Neural cell (in vitro differentiated cells): Measurements from ENCODE around the gene ANKLE1. TPM values are rescaled to one million over a fixed set of nuclear protein-coding genes. Genes with fewer than 3 reads are reported as not detected.

ENCODE experiments used
- H2AFZ ChIP-seq: fragments of 200-600, 300-800 bp; sonication (generic), shearing (Covaris generic); 2 replicates; pipeline ENCODE4 v1.6.0; 2014; ENCODE audit warnings: low read depth, mild to moderate bottlenecking, antibody characterized with exemption, low read length, moderate library complexity
- H3F3A ChIP-seq: fragments of 200-600 bp; shearing (Covaris generic); 2 replicates; pipeline ENCODE4 v1.6.1; 2016; ENCODE audit warnings: mild to moderate bottlenecking, moderate library complexity, mixed read lengths, antibody characterized with exemption, low read length; ENCODE audit not compliant: insufficient read depth, poor library complexity, severe bottlenecking
- H3K27ac ChIP-seq: fragments of 200-600, 300-800 bp; sonication (generic), shearing (Covaris generic); 2 replicates; pipeline ENCODE4 v1.5.1; 2014; ENCODE audit warnings: mild to moderate bottlenecking, low read length, moderate library complexity
- H3K27me3 ChIP-seq: fragments of 300-800, 200-600 bp; sonication (generic), shearing (Covaris generic); 2 replicates; pipeline ENCODE4 v1.6.0; 2014; ENCODE audit warnings: mild to moderate bottlenecking, low read depth, low read length, moderate library complexity; ENCODE audit not compliant: insufficient read depth
- H3K36me3 ChIP-seq: fragments of 300-800, 200-600 bp; sonication (generic), shearing (Covaris generic); 2 replicates; pipeline ENCODE4 v1.5.1; 2014; ENCODE audit warnings: mild to moderate bottlenecking, antibody characterized with exemption, low read length, moderate library complexity; ENCODE audit not compliant: insufficient read depth
- H3K4me2 ChIP-seq: fragments of 300-800, 200-600 bp; sonication (generic), shearing (Covaris generic); 2 replicates; pipeline ENCODE4 v1.6.0; 2014; ENCODE audit warnings: mild to moderate bottlenecking, low read length
- H3K4me3 ChIP-seq: fragments of 300-800, 200-600 bp; sonication (generic), shearing (Covaris generic); 2 replicates; pipeline ENCODE4 v1.5.1; 2014; ENCODE audit warnings: mild to moderate bottlenecking, low read length, moderate library complexity
- H3K79me2 ChIP-seq: fragments of 200-600 bp; shearing (Covaris generic); replicated peaks from 2 replicates; pipeline ENCODE4 v1.6.0; 2014; ENCODE audit warnings: mild to moderate bottlenecking, low read length, moderate library complexity; ENCODE audit not compliant: insufficient read depth
- H3K9ac ChIP-seq: fragments of 300-800, 200-600 bp; sonication (generic), shearing (Covaris generic); 2 replicates; pipeline ENCODE4 v1.6.1; 2016; ENCODE audit warnings: mild to moderate bottlenecking, low read length, mixed read lengths
- H3K9me2 ChIP-seq: fragments of 200-600 bp; shearing (Covaris generic); 2 replicates; pipeline ENCODE4 v1.6.1; 2016; ENCODE audit warnings: mild to moderate bottlenecking, low read length, mixed read lengths; ENCODE audit not compliant: insufficient read depth
- H3K9me3 ChIP-seq: fragments of 200-600, 300-800 bp; sonication (generic), shearing (Covaris generic); 2 replicates; pipeline ENCODE4 v1.6.1; 2016; ENCODE audit warnings: mild to moderate bottlenecking, mixed run types, low read length, moderate library complexity, mixed read lengths
- H4K20me1 ChIP-seq: fragments of 200-600 bp; shearing (Covaris generic); 2 replicates; pipeline ENCODE4 v1.6.1; 2016; ENCODE audit warnings: mild to moderate bottlenecking, mixed run types; ENCODE audit not compliant: insufficient read depth
- EZH2 ChIP-seq: fragments of 200-600, 300-800 bp; shearing (Covaris generic), sonication (generic); IDR thresholded peaks from 2 replicates; pipeline ENCODE4 v1.6.1; 2014; ENCODE audit warnings: antibody characterized with exemption, low read length, borderline replicate concordance, mild to moderate bottlenecking; ENCODE audit not compliant: insufficient read depth, poor library complexity, severe bottlenecking
- MXI1 ChIP-seq: fragments of 450-650 bp; conservative IDR thresholded peaks from 2 replicates; pipeline ENCODE4 v1.6.1; 2014; ENCODE audit warnings: antibody characterized with exemption, mild to moderate bottlenecking; ENCODE audit not compliant: poor library complexity, severe bottlenecking
- POLR2AphosphoS5 ChIP-seq: IDR thresholded peaks from 2 replicates; pipeline ENCODE4 v1.6.1; 2012
- RAD21 ChIP-seq: fragments of 450-650 bp; conservative IDR thresholded peaks from 2 replicates; pipeline ENCODE4 v1.6.1; 2014; ENCODE audit warnings: antibody characterized with exemption, mild to moderate bottlenecking, moderate library complexity
- SMC3 ChIP-seq: fragments of 450-650 bp; conservative IDR thresholded peaks from 2 replicates; pipeline ENCODE4 v1.6.1; 2014; ENCODE audit warnings: antibody characterized with exemption, mild to moderate bottlenecking, moderate library complexity; ENCODE audit not compliant: poor library complexity
- TAF1 ChIP-seq: IDR thresholded peaks from 2 replicates; pipeline ENCODE4 v1.6.1; 2012; ENCODE audit warnings: low read depth
- polyA plus RNA-seq: library from polyadenylated mRNA; depleted of rRNA; stranded (reverse); fragments of >200 nt; gene quantifications from 2 replicates; pipeline ENCODE4 v1.2.3, GENCODE V29; 2014
- TF ChIP-seq, protein P1 (sequence below): fragments of 450-650 bp; IDR thresholded peaks from 2 replicates; pipeline ENCODE4 v1.5.1; 2014; ENCODE audit warnings: antibody characterized with exemption, mild to moderate bottlenecking, moderate library complexity; ENCODE audit not compliant: poor library complexity, severe bottlenecking
- TF ChIP-seq, protein P2 (sequence below): IDR thresholded peaks from 2 replicates; pipeline ENCODE4 v1.6.1; 2012; ENCODE audit warnings: borderline replicate concordance

Gene ANKLE1
- polyA plus RNA-seq, 1 donor from 2014 or later, result 9.3 TPM

DNA sequence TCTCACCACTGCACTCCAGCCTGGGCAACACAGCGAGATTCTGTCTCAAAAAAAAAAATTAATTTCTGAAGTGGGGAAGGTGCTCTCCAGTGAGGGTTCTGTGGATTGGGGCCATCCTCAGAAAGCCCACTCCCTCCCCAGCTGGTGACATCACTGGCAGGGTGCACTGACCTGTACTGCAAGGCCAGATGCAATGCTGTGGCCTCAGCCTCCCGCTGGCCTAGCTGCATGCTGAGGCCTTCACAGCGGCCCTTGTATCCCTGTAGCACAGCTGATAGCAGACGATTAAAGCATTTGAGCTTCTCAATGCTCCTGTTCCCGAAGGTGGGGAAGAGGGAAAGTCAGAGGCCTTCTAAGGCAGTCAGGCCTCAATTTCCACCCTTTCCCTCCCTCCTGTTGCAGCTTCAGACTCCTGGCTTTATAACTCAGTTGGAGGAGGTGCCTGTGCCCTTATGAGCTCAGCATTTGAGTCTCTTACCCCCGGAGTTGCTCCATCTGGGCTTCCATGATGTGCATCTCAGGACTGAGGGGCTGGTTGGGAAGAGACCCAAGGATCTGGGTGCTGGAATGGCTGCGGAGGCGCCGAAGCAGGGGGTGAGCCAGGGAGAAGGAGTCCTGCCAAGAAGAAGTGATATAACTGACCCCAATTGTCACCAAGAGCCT, 22.5 kb upstream of the ANKLE1 start:
- H3K36me3 ChIP-seq, result no peaks in the 10 kb centered on the region
- TF ChIP-seq RAD21 (no peak), EZH2 (no peak), SMC3 (no peak)
- no peak overlapping the region for H3K4me2 ChIP-seq

GRCh38 chr19:17259934-17260333, 21.8 kb upstream of the ANKLE1 start:
- H3K79me2 ChIP-seq, result no peaks in the 10 kb centered on the region
- TF ChIP-seq EZH2 (no peak), MXI1 (no peak)
- no peak overlapping the region for H3K9ac ChIP-seq
- peaks cover 8% of the 10 kb centered on the region for H3K9me3 ChIP-seq
- H3K4me2 ChIP-seq, result no peak overlapping the region
- H3K27me3 ChIP-seq, result no peaks in the 10 kb centered on the region
- H2AFZ ChIP-seq, result no peak overlapping the region
- no peaks in the 10 kb centered on the region for H3K36me3 ChIP-seq
- H3K4me3 ChIP-seq, result no peak overlapping the region
- H3K27ac ChIP-seq, result no peak overlapping the region
- H4K20me1 ChIP-seq, result no peaks in the 10 kb centered on the region
- no peaks in the 10 kb centered on the region for H3F3A ChIP-seq
- no peaks in the 10 kb centered on the region for H3K9me2 ChIP-seq

More for the DNA sequence above, 22.5 kb upstream of the ANKLE1 start:
- peaks cover 8% of the 10 kb centered on the region for H3K9me3 ChIP-seq
- no peak overlapping the region for H3K4me3 ChIP-seq
- H3K79me2 ChIP-seq, result no peaks in the 10 kb centered on the region
- no peaks in the 10 kb centered on the region for H3K9me2 ChIP-seq
- H3F3A ChIP-seq, result no peaks in the 10 kb centered on the region
- no peaks in the 10 kb centered on the region for H4K20me1 ChIP-seq
- no peak overlapping the region for H3K9ac ChIP-seq
- no peak overlapping the region for H3K27ac ChIP-seq
- no peaks in the 10 kb centered on the region for H3K27me3 ChIP-seq
- no peak overlapping the region for H2AFZ ChIP-seq

GRCh38 chr19:17260842-17261325, 20.8 kb upstream of the ANKLE1 start:
- no peak overlapping the region for H3K4me3 ChIP-seq
- peaks cover 8% of the 10 kb centered on the region for H3K9me3 ChIP-seq
- H3K4me2 ChIP-seq, result no peak overlapping the region
- H3K27me3 ChIP-seq, result no peaks in the 10 kb centered on the region
- H3F3A ChIP-seq, result no peaks in the 10 kb centered on the region
- H3K36me3 ChIP-seq, result no peaks in the 10 kb centered on the region
- no peak overlapping the region for H3K9ac ChIP-seq
- H2AFZ ChIP-seq, result no peak overlapping the region
- no peak overlapping the region for H3K27ac ChIP-seq
- H3K79me2 ChIP-seq, result no peaks in the 10 kb centered on the region
- H4K20me1 ChIP-seq, result no peaks in the 10 kb centered on the region
- H3K9me2 ChIP-seq, result no peaks in the 10 kb centered on the region
- TF ChIP-seq, protein P1, sequence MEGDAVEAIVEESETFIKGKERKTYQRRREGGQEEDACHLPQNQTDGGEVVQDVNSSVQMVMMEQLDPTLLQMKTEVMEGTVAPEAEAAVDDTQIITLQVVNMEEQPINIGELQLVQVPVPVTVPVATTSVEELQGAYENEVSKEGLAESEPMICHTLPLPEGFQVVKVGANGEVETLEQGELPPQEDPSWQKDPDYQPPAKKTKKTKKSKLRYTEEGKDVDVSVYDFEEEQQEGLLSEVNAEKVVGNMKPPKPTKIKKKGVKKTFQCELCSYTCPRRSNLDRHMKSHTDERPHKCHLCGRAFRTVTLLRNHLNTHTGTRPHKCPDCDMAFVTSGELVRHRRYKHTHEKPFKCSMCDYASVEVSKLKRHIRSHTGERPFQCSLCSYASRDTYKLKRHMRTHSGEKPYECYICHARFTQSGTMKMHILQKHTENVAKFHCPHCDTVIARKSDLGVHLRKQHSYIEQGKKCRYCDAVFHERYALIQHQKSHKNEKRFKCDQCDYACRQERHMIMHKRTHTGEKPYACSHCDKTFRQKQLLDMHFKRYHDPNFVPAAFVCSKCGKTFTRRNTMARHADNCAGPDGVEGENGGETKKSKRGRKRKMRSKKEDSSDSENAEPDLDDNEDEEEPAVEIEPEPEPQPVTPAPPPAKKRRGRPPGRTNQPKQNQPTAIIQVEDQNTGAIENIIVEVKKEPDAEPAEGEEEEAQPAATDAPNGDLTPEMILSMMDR, result peak; percentile 47
- TF ChIP-seq MXI1 (no peak), RAD21 (no peak), POLR2AphosphoS5 (no peak), TAF1 (no peak)

GRCh38 chr19:17262557-17262956, 19.1 kb upstream of the ANKLE1 start:
- Histone ChIP-seq H3K4me2 (no peak overlapping the region), H4K20me1 (no peaks in the 10 kb centered on the region), H3K9me3 (peaks cover 8% of the 10 kb centered on the region), H2AFZ (no peak overlapping the region), H3F3A (no peaks in the 10 kb centered on the region), H3K27me3 (no peaks in the 10 kb centered on the region), H3K36me3 (no peaks in the 10 kb centered on the region), H3K9ac (no peak overlapping the region), H3K4me3 (no peak overlapping the region), H3K27ac (no peak overlapping the region), H3K9me2 (no peaks in the 10 kb centered on the region), H3K79me2 (no peaks in the 10 kb centered on the region)
- no peak for TF ChIP-seq TAF1
- TF ChIP-seq POLR2AphosphoS5, result no peak
- TF ChIP-seq, protein P2, sequence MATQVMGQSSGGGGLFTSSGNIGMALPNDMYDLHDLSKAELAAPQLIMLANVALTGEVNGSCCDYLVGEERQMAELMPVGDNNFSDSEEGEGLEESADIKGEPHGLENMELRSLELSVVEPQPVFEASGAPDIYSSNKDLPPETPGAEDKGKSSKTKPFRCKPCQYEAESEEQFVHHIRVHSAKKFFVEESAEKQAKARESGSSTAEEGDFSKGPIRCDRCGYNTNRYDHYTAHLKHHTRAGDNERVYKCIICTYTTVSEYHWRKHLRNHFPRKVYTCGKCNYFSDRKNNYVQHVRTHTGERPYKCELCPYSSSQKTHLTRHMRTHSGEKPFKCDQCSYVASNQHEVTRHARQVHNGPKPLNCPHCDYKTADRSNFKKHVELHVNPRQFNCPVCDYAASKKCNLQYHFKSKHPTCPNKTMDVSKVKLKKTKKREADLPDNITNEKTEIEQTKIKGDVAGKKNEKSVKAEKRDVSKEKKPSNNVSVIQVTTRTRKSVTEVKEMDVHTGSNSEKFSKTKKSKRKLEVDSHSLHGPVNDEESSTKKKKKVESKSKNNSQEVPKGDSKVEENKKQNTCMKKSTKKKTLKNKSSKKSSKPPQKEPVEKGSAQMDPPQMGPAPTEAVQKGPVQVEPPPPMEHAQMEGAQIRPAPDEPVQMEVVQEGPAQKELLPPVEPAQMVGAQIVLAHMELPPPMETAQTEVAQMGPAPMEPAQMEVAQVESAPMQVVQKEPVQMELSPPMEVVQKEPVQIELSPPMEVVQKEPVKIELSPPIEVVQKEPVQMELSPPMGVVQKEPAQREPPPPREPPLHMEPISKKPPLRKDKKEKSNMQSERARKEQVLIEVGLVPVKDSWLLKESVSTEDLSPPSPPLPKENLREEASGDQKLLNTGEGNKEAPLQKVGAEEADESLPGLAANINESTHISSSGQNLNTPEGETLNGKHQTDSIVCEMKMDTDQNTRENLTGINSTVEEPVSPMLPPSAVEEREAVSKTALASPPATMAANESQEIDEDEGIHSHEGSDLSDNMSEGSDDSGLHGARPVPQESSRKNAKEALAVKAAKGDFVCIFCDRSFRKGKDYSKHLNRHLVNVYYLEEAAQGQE, result no peak
- TF ChIP-seq RAD21, result no peak
- TF ChIP-seq MXI1, result no peak
- no peak for TF ChIP-seq SMC3
